Keratinocyte (primary cell): ENCODE measurements around the gene DHX34. TPM values are rescaled to one million over a fixed set of nuclear protein-coding genes. Genes with fewer than 3 reads are reported as not detected.

Experiments
- DNase-seq: peaks from one replicate; pipeline ENCODE4 v3.0.0-alpha.2; 2011; ENCODE audit warnings: low read depth, missing footprints, low spot score
- FAIRE-seq: peaks from 2 replicates; lab custom pipeline; 2011; peaks lifted over from hg19 to GRCh38; lab: Jason Lieb, UNC
- H2AFZ ChIP-seq: 2 replicates; pipeline ENCODE4 v1.6.0; 2012; ENCODE audit warnings: low read length, control low read depth, inconsistent platforms; ENCODE audit not compliant: control insufficient read depth
- H3K27ac ChIP-seq: 2 replicates; pipeline ENCODE4 v1.5.1; 2011; ENCODE audit warnings: low read length; ENCODE audit not compliant: control insufficient read depth, insufficient read depth
- H3K27me3 ChIP-seq: 3 replicates; pipeline ENCODE4 v1.6.0; 2011; ENCODE audit warnings: low read length; ENCODE audit not compliant: control insufficient read depth, insufficient read depth; ENCODE audit errors: extremely low read depth
- H3K36me3 ChIP-seq, 2 experiments: 2 replicates in 1 of 2; 3 replicates in 1 of 2; pipeline ENCODE4 v1.5.1; 2011; ENCODE audit warnings: low read length in 2 of 2, mild to moderate bottlenecking in 1 of 2; ENCODE audit not compliant: control insufficient read depth in 2 of 2, insufficient read depth in 2 of 2; ENCODE audit errors: extremely low read depth in 1 of 2
- H3K4me1 ChIP-seq: 3 replicates; pipeline ENCODE4 v1.5.1; 2011; ENCODE audit warnings: low read length; ENCODE audit not compliant: control insufficient read depth, insufficient read depth; ENCODE audit errors: extremely low read depth
- H3K4me2 ChIP-seq: 3 replicates; pipeline ENCODE4 v1.6.0; 2011; ENCODE audit warnings: low read depth, low read length; ENCODE audit not compliant: control insufficient read depth, insufficient read depth; ENCODE audit errors: extremely low read depth
- H3K4me3 ChIP-seq, 3 experiments: fragments of 200-600 bp in 1 of 3; sonication (generic) in 1 of 3; 2 replicates in 2 of 3; 3 replicates in 1 of 3; pipeline ENCODE4 v1.5.1; 2011 to 2016; ENCODE audit warnings: low read length in 3 of 3, mild to moderate bottlenecking in 3 of 3, control low read depth in 2 of 3, inconsistent platforms in 1 of 3, low read depth in 1 of 3, mixed read lengths in 1 of 3, mixed run types in 1 of 3, moderate library complexity in 1 of 3; ENCODE audit not compliant: control insufficient read depth in 2 of 3, insufficient read depth in 2 of 3; ENCODE audit errors: extremely low read depth in 1 of 3
- H3K79me2 ChIP-seq: 2 replicates; pipeline ENCODE4 v1.6.0; 2012; ENCODE audit warnings: low read length; ENCODE audit not compliant: control insufficient read depth, insufficient read depth
- H3K9ac ChIP-seq: 3 replicates; pipeline ENCODE4 v1.6.0; 2011; ENCODE audit warnings: low read length; ENCODE audit not compliant: control insufficient read depth, insufficient read depth; ENCODE audit errors: extremely low read depth
- H3K9me1 ChIP-seq: 3 replicates; pipeline ENCODE4 v1.6.0; 2011; ENCODE audit warnings: low read length; ENCODE audit not compliant: control insufficient read depth, insufficient read depth; ENCODE audit errors: extremely low read depth
- H3K9me3 ChIP-seq: 2 replicates; pipeline ENCODE4 v1.5.1; 2012; ENCODE audit warnings: low read depth, low read length; ENCODE audit not compliant: control insufficient read depth
- H4K20me1 ChIP-seq: 3 replicates; pipeline ENCODE4 v1.6.0; 2011; ENCODE audit warnings: low read length; ENCODE audit not compliant: control insufficient read depth, insufficient read depth; ENCODE audit errors: extremely low read depth
- CTCF ChIP-seq, 3 experiments: IDR thresholded peaks in 1 of 3; conservative IDR thresholded peaks in 1 of 3; optimal IDR thresholded peaks in 1 of 3; 2 replicates in 2 of 3; 3 replicates in 1 of 3; pipeline versions ENCODE3 to v1.5.1; 2011; ENCODE audit warnings: low read length in 3 of 3, mild to moderate bottlenecking in 3 of 3, moderate library complexity in 2 of 3, control low read depth in 1 of 3, inconsistent platforms in 1 of 3; ENCODE audit not compliant: insufficient read depth in 2 of 3; ENCODE audit errors: extremely low read depth in 1 of 3
- EZH2 ChIP-seq: IDR thresholded peaks from one replicate; pipeline ENCODE4 v1.6.1; 2012; ENCODE audit warnings: inconsistent platforms, mild to moderate bottlenecking, low read length, moderate library complexity
- dilution Hi-C: fragments of 300-500 bp; cut with MboI; formaldehyde crosslinking; loops from one replicate; pipeline ENCODE4 v1.7.0; 2020; ENCODE audit warnings: low sequenced_read_pairs; ENCODE audit not compliant: extremely low pct_ligation_motif_present
- polyA plus RNA-seq, 5 experiments: library from polyadenylated mRNA; depleted of rRNA in 3 of 5; stranded (reverse) in 3 of 5; stranded (forward) in 1 of 5; unstranded in 1 of 5; fragments of >200 nt; gene quantifications; 1 replicate in 1 of 5; 2 replicates in 3 of 5; 3 replicates in 1 of 5; pipeline versions ENCODE4 v1.2.1 to v1.2.3, GENCODE V29; 2011 to 2012; ENCODE audit warnings: missing spikeins in 2 of 5, low read depth in 1 of 5, low replicate concordance in 1 of 5

The DHX34 gene
- polyA plus RNA-seq, 1 donor (not counting 4 experiments of a cell fraction or from before 2014, with no cell fraction given), result 6.4 TPM

GRCh38 chr19:47322058-47322457 is 27.1 kb upstream of the DHX34 start:
- FAIRE-seq (no peak), DNase-seq (no peak)
- Histone ChIP-seq H3K9ac (no peak overlapping the region), H3K4me3 (no peak overlapping the region), H4K20me1 (no peaks in the 10 kb centered on the region), H2AFZ (no peak overlapping the region), H3K36me3 (no peaks in the 10 kb centered on the region), H3K4me2 (no peak overlapping the region), H3K27ac (no peak overlapping the region), H3K9me1 (no peaks in the 10 kb centered on the region), H3K79me2 (no peaks in the 10 kb centered on the region), H3K4me1 (no peaks in the 10 kb centered on the region), H3K9me3 (no peaks in the 10 kb centered on the region), H3K27me3 (no peaks in the 10 kb centered on the region)
- dilution Hi-C loops, result no loop called here
- no peak for TF ChIP-seq CTCF (optimal IDR thresholded peaks at IDR 0.05 in 1 of 3, IDR thresholded peaks at IDR 0.05 in 1 of 3, conservative IDR thresholded peaks at IDR 0.05 in 1 of 3; ENCODE audit: extremely low read depth in 1 of 3, insufficient read depth in 2 of 3, low read length in 3 of 3)

- Histone ChIP-seq H3K27ac (no peak overlapping the region), H3K9me3 (no peaks in the 10 kb centered on the region), H3K27me3 (no peaks in the 10 kb centered on the region), H3K79me2 (no peaks in the 10 kb centered on the region), H3K9ac (no peak overlapping the region), H3K4me1 (no peaks in the 10 kb centered on the region), H3K36me3 (no peaks in the 10 kb centered on the region), H3K4me3 (no peak overlapping the region), H4K20me1 (no peaks in the 10 kb centered on the region), H3K4me2 (no peak overlapping the region), H3K9me1 (no peaks in the 10 kb centered on the region), H2AFZ (no peak overlapping the region)
- no peak for DNase-seq
- no peak for TF ChIP-seq CTCF (optimal IDR thresholded peaks at IDR 0.05 in 1 of 3, IDR thresholded peaks at IDR 0.05 in 1 of 3, conservative IDR thresholded peaks at IDR 0.05 in 1 of 3; ENCODE audit: extremely low read depth in 1 of 3, insufficient read depth in 2 of 3, low read length in 3 of 3)
- no peak for TF ChIP-seq EZH2
- no peak for FAIRE-seq
- dilution Hi-C loops, result no loop called here
These were observed 25.7 kb upstream of the DHX34 start for GRCh38 chr19:47323409-47323808.
